ENCODE results near the gene RALGPS1.

The RALGPS1 gene

DNA sequence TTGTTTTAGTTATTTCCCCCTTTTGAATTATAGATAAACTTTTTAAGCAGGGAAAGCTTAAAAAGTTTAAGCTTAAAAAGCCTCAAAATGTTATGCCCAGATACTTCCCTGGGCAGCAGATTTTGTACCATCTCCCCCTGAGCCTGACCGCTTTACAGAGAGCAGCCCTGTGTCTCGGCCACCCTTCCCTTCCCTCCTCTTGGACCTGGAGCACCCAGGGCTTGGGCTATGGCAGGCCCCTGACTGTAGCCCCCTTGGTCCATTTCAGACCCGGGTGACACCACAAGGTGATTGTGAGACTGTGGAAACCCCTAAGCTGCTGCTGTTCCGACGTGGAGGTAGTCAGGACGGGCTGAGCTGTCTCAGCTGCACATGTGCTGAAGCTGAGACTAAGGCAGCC is 97.7 kb downstream of the RALGPS1 start:
- Histone ChIP-seq H3K27ac (ENCODE audit: low read length) (no peak overlapping the region), H3K4me2 (ENCODE audit: low read length) (no peak overlapping the region)
- no peak for TF ChIP-seq EZH2phosphoT487 (IDR thresholded peaks at IDR 0.05; ENCODE audit: low read depth)
- TF ChIP-seq, protein P1, sequence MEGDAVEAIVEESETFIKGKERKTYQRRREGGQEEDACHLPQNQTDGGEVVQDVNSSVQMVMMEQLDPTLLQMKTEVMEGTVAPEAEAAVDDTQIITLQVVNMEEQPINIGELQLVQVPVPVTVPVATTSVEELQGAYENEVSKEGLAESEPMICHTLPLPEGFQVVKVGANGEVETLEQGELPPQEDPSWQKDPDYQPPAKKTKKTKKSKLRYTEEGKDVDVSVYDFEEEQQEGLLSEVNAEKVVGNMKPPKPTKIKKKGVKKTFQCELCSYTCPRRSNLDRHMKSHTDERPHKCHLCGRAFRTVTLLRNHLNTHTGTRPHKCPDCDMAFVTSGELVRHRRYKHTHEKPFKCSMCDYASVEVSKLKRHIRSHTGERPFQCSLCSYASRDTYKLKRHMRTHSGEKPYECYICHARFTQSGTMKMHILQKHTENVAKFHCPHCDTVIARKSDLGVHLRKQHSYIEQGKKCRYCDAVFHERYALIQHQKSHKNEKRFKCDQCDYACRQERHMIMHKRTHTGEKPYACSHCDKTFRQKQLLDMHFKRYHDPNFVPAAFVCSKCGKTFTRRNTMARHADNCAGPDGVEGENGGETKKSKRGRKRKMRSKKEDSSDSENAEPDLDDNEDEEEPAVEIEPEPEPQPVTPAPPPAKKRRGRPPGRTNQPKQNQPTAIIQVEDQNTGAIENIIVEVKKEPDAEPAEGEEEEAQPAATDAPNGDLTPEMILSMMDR (IDR thresholded peaks at IDR 0.05; ENCODE audit: low read depth, low read length) = no peak

DNA sequence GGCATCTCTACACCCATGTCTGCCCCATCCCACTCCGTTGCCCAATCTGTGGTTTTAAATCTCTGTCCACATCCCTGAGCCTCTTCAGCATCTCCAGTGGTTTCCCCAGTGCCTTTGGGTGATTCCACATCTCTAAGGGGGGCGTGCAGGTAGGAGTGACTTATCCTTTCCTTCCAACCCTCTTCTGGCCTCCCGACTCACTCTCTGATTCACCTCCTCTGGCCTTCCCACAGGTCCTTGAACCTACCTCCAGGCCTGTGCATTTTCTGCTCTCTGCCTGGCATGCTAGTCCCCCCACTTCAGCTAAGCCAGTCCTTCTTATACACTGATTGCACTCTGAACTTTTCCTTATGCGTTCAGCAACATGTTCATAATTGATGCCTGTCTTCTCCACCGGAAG is 99.0 kb downstream of the RALGPS1 start:
- no peak overlapping the region for H3K4me2 ChIP-seq (ENCODE audit: low read length)
- H3K4me3 ChIP-seq (ENCODE audit: low read length) = no peak overlapping the region
- no peaks in the 10 kb centered on the region for H4K20me1 ChIP-seq (ENCODE audit: insufficient read depth, low read length)
- no peaks in the 10 kb centered on the region for H3K9me3 ChIP-seq (ENCODE audit: insufficient read depth, low read length)
- H3K27me3 ChIP-seq (ENCODE audit: low read depth, low read length) = no peaks in the 10 kb centered on the region
- no peaks in the 10 kb centered on the region for H3K79me2 ChIP-seq (ENCODE audit: low read length)
- no peak overlapping the region for H3K27ac ChIP-seq (ENCODE audit: low read length)
- TF ChIP-seq, protein P1 (IDR thresholded peaks at IDR 0.05; ENCODE audit: low read depth, low read length) = no peak
- no peak for TF ChIP-seq EZH2phosphoT487 (IDR thresholded peaks at IDR 0.05; ENCODE audit: low read depth)
- no peak overlapping the region for H3K9ac ChIP-seq (ENCODE audit: low read length)
- H3K36me3 ChIP-seq (replicated peaks; ENCODE audit: low read depth, low read length) = no peaks in the 10 kb centered on the region
- no peaks in the 10 kb centered on the region for H3K4me1 ChIP-seq (ENCODE audit: low read length)
- H2AFZ ChIP-seq (ENCODE audit: low read depth, low read length) = no peak overlapping the region

More for the DNA sequence above, 97.7 kb downstream of the RALGPS1 start:
- no peaks in the 10 kb centered on the region for H3K4me1 ChIP-seq (ENCODE audit: low read length)
- H3K27me3 ChIP-seq (ENCODE audit: low read depth, low read length) = no peaks in the 10 kb centered on the region
- H3K4me3 ChIP-seq (ENCODE audit: low read length) = no peak overlapping the region
- H3K79me2 ChIP-seq (ENCODE audit: low read length) = no peaks in the 10 kb centered on the region
- H3K9ac ChIP-seq (ENCODE audit: low read length) = no peak overlapping the region
- no peaks in the 10 kb centered on the region for H3K9me3 ChIP-seq (ENCODE audit: insufficient read depth, low read length)
- no peak overlapping the region for H2AFZ ChIP-seq (ENCODE audit: low read depth, low read length)
- no peaks in the 10 kb centered on the region for H4K20me1 ChIP-seq (ENCODE audit: insufficient read depth, low read length)
- H3K36me3 ChIP-seq (replicated peaks; ENCODE audit: low read depth, low read length) = no peaks in the 10 kb centered on the region

DNA sequence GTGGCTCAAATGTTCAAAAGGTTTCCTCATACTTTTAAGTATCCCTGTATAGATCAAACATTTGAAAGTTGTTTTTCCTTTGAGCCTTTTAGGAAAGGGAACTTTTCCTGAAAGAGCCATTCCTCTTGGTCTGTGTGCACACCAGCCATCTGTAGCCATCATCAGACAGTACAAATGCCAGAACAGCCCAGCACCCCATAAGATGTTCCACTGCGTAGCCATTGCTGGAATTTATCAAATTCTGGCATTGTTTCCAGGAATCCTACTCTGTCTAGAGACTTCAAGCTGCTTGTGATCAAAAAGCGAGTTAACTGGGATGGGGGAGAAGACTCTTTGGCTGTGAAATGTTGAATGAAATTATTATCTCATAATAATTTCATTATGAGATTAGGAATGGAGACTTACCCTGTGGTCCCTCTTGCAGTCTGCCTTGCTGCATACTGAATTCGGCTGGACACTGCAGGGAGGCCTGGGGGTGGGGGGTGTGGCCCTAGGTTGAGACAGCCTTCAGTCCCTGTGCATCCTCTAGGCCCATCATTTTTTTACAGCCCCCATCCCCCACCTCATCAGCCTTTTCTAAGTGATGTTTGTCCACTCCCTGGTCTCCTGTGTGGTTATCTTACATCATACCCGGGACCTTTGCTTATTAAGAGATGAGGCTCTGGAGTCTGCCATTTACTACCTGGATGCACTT is 99.8 kb downstream of the RALGPS1 start:
- no peak overlapping the region for H3K4me2 ChIP-seq (ENCODE audit: low read length)
- no peak overlapping the region for H3K9ac ChIP-seq (ENCODE audit: low read length)
- H3K9me3 ChIP-seq (ENCODE audit: insufficient read depth, low read length) = no peaks in the 10 kb centered on the region
- no peak overlapping the region for H2AFZ ChIP-seq (ENCODE audit: low read depth, low read length)
- H3K4me1 ChIP-seq (ENCODE audit: low read length) = no peaks in the 10 kb centered on the region
- no peak overlapping the region for H3K4me3 ChIP-seq (ENCODE audit: low read length)
- no peaks in the 10 kb centered on the region for H4K20me1 ChIP-seq (ENCODE audit: insufficient read depth, low read length)
- TF ChIP-seq, protein P1 (IDR thresholded peaks at IDR 0.05; ENCODE audit: low read depth, low read length) = no peak
- TF ChIP-seq EZH2phosphoT487 (IDR thresholded peaks at IDR 0.05; ENCODE audit: low read depth) = no peak
- no peaks in the 10 kb centered on the region for H3K27me3 ChIP-seq (ENCODE audit: low read depth, low read length)
- H3K27ac ChIP-seq (ENCODE audit: low read length) = no peak overlapping the region
- no peaks in the 10 kb centered on the region for H3K79me2 ChIP-seq (ENCODE audit: low read length)
- H3K36me3 ChIP-seq (replicated peaks; ENCODE audit: low read depth, low read length) = no peaks in the 10 kb centered on the region

DNA sequence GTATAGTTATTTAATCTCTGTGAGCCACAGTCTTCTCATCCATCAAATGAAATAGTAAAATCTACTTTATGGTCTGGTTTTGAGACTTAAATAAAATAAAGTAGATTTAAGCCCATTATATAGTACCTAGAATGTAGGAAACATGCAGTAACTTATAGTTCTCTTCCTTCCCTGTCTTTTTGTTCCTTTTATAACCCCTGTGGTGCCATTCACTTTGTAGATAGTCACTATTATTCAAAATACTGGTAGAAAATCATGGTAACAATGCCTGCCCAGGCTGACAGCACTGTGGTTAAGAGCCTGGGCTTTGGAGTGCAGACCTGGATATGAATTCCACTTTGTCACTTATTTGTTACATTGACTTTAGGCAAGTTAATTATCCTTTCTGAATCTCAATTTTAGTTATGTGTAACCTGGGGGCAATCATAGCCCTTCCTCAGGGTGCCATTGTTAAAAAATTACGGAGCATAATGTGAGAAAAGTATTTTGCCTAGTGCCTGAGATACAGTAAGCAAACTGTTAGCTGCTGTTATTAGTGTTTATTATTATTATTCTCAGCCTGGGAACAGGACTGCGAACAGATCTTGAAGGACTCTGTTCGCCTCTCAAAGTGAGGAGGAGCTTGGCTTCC is 100.4 kb downstream of the RALGPS1 start:
- no peaks in the 10 kb centered on the region for H3K36me3 ChIP-seq (replicated peaks; ENCODE audit: low read depth, low read length)
- no peaks in the 10 kb centered on the region for H3K27me3 ChIP-seq (ENCODE audit: low read depth, low read length)
- H3K9me3 ChIP-seq (ENCODE audit: insufficient read depth, low read length) = no peaks in the 10 kb centered on the region

More for the DNA sequence above, 100.4 kb downstream of the RALGPS1 start:
- no peaks in the 10 kb centered on the region for H3K79me2 ChIP-seq (ENCODE audit: low read length)
- no peak for TF ChIP-seq EZH2phosphoT487 (IDR thresholded peaks at IDR 0.05; ENCODE audit: low read depth)
- TF ChIP-seq, protein P1 (IDR thresholded peaks at IDR 0.05; ENCODE audit: low read depth, low read length) = no peak
- no peak overlapping the region for H3K9ac ChIP-seq (ENCODE audit: low read length)
- no peak overlapping the region for H3K27ac ChIP-seq (ENCODE audit: low read length)
- H4K20me1 ChIP-seq (ENCODE audit: insufficient read depth, low read length) = no peaks in the 10 kb centered on the region
- no peak overlapping the region for H2AFZ ChIP-seq (ENCODE audit: low read depth, low read length)
- H3K4me2 ChIP-seq (ENCODE audit: low read length) = no peak overlapping the region
- H3K4me3 ChIP-seq (ENCODE audit: low read length) = no peak overlapping the region
- H3K4me1 ChIP-seq (ENCODE audit: low read length) = no peaks in the 10 kb centered on the region

Measured in OCI-LY3 (cell line).